HG02973 (cell line): ENCODE results near the gene NFU1.
"Not testable (repeated sequence)": the region's sequence is repeated elsewhere in the genome, so short reads cannot be mapped to it uniquely, and the experiment has no call there.

Experiments
- ATAC-seq: cut with Tn5 transposase; IDR thresholded peaks from one replicate; pipeline ENCODE4 v1.9.1; 2021; ENCODE audit warnings: moderate library complexity; ENCODE audit not compliant: unreplicated experiment

NFU1 gene

GRCh38 chr2:69389271-69389670, 48.0 kb downstream of the NFU1 start:
- no peak for ATAC-seq

- ATAC-seq, result no peak
Measured at GRCh38 chr2:69387770-69388481, 49.3 kb downstream of the NFU1 start.

GRCh38 chr2:69386789-69387734, 50.2 kb downstream of the NFU1 start, which contains the start of gene GFPT1:
TSS of gene GFPT1 (minus strand) at chr2:69387227. CDS start at chr2:69387071, 156 bp downstream.
- peak; percentile 80 for ATAC-seq

- no peak for ATAC-seq
Measured at GRCh38 chr2:69386360-69386759, 50.9 kb downstream of the NFU1 start.

- no peak for ATAC-seq
Measured at GRCh38 chr2:69385443-69386151, 51.6 kb downstream of the NFU1 start.

- ATAC-seq, result no peak
Measured at GRCh38 chr2:69384618-69385081, 52.6 kb downstream of the NFU1 start.

DNA sequence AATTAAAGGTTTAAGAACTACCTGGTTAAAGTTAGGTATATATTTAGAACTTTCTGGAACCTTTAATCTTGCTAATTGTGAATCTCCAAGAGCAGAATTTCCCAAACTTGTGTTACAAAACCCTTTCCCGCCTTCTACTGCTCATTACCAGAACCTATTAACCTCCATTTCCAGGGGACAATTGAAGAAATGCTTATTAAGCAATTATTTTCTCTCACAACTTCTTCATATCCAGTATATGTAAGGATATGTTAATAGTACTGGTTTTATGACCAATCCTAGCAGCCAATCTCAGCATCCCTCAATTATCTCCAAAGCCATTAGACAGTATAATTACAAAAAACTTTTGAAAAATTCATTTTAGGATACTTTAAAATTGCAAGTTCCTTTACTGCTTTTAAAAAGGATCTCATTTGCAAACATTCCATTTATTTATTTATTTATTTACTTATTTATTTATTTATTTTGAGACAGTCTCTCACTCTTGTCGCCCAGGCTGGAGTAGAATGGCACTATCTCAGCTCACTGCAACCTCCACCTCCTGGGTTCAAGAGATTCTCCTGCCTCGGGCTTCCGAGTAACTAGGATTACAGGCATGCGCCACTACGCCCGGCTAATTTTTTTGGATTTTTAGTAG, 53.9 kb downstream of the NFU1 start:
- ATAC-seq, result no peak

DNA sequence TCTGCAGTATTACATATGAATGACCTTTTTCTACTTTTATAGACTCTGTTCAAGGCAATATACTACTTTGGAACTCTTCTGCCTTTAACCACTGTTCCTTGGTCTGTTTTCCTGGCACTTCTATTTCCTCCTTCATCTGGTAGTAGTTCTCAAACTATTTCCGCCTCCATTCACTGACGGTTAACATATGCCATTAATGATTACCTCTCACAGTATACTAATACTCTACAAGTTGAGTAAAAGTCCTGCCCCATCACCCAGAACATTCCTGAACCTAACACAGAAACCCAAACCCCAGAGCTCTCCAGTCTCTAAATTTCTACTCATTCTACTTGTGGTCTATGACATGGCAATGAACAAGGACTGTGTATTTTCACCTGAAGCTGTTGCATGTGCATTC, 54.7 kb downstream of the NFU1 start:
- no peak for ATAC-seq

GRCh38 chr2:69381337-69381737, 55.9 kb downstream of the NFU1 start:
- ATAC-seq, result no peak

- ATAC-seq, result no peak
Measured at GRCh38 chr2:69380072-69380917, 56.9 kb downstream of the NFU1 start.

DNA sequence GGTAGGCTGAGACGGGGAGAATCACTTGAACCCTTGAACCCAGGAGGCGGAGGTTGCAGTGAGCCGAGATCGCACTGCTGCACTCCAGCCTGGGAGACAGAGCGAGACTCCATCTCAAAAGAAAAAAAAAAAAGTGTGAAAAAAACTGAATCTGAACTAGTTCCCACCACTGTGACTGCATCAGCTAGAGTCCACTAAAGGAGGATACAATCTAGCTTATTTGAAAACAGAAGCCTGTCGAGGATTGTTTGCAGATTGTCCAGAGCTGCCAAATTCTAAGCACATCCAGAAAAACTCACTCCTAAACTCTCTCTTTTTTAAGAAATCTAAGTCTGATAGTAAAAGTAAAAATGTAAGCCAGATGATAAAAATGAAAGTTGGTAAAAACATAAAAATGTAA, 60.8 kb downstream of the NFU1 start:
- no peak for ATAC-seq

DNA sequence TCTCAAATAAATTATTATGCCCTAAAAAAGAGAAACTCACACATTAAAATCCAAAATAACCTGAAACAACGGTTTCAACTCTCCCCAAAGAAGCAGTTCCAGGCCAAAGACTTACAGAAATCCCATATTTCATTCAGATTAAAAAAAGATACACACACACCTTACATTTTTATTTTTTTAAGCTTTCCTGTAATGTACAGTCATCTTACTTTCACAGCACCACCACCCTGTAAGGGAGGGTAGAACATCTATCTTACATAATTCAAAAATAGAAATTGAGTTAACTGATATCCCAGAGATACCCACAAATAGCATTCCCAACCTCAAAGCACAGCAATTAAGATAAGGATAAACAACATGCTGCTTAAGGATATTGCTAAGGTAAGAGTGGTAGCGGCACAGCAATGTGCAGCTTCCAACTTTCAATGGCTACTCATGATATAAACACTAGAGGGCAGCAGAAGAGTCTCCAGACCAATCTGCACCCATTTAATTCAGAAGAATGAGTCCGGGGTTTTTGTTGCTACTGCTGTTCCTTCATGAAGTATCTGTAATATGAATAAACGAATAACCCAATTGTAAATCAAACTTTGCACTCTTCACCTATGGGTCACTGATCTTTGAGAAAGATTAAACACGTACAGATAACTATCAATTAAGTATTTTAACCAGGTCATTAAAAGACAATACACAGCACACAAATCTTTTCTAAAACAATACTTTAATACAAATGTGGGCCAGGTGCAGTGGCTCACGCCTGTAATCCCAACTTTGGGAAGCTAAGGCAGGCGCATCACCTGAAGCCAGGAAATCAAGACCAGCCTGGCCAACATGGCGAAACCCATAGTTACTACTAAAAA, 61.5 kb downstream of the NFU1 start:
- no peak for ATAC-seq

DNA sequence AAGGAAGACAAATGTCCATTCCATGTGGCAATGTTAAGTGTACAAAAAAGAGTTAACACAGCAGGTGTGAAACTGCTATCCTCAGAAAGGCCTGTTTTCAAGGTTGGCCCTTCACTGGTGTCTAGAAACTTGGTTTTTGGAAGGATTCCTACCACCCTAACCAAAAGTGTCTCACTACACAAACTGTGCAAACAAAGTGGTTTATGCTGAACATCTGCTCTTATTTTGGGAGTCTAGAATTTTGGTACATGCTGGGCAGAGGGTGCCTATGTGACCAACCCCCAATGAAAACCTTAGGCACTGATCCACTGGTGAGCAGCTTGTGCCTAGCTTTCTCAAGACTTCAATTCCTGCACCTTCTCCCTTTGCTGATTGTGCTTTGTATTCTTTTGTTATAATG, 64.5 kb downstream of the NFU1 start:
- ATAC-seq, result no peak

DNA sequence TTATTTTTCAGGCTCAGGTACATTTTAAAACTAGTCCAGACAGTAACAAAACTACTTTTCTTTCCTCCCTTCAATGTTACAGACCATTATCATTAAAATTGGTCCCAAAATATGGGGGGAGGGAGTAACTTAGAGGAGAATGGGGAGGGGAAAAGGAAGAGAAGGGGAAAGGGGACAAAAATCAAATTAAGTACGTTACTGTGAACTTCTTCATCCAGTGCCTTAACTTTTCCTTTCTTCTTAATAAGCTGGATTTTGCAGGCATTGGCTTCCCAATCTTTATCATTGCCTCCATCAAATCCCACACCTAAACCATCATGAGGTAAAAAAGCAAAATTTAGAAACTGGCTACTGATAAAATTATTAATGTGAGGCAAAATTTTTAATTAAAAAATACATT, 67.4 kb downstream of the NFU1 start:
- ATAC-seq, result no peak

DNA sequence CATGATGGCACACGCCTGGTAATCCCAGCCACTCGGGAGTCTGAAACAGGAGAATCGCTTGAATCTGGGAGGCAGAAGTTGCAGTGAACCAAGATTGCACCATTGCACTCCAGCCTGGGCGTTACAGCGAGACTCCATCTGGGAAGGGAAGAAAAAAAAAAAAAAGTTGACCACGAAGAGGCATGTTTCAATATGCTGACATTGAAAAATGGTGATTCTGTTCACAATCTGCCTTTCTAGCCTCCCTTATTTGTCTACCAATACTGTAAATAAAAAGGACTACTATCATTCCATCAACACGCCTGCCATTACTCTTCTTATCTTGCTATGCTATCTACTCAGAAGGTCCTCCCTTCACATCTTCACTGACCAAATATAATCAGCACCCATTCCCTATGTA, 68.6 kb downstream of the NFU1 start:
- ATAC-seq, result no peak

DNA sequence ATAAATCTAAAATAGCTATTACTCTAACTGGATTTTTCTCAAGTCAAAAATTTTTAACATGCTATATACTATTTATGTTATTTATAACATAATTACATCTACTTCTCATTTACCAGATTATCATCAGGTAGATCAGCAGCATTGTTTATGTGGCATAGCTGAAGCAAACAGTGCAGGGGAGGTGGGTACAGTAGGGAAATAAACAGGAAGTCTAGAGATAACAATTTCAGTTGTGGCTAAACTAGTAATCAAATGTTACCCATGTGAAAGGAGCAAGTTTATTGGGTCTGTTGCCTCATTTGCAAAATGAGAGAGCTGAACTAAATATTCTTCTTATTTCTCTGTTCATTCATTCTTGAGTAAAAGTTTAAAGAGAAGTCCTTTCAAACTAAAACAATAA, 77.9 kb downstream of the NFU1 start:
- no peak for ATAC-seq

- ATAC-seq, result no peak
Measured at GRCh38 chr2:69358914-69359313, 78.3 kb downstream of the NFU1 start.

DNA sequence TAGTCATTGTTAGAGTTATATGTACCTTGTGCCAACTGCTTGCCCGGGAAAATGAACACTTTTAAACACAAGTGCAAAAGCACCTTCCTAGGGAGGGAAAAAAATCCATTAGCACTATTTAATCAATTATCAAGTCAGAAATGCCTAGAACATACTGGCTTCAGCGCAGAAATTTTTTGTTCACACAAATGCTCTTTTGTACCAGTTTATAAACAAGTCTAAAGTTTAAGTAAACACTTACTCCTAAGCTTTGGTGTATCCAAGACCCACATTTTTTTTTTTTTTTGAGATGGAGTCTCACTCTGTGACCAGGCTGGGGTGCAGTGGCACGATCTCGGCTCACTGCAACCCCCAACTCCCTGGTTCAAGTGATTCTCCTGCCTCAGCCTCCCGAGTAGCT, 80.8 kb downstream of the NFU1 start:
- ATAC-seq, result no peak

DNA sequence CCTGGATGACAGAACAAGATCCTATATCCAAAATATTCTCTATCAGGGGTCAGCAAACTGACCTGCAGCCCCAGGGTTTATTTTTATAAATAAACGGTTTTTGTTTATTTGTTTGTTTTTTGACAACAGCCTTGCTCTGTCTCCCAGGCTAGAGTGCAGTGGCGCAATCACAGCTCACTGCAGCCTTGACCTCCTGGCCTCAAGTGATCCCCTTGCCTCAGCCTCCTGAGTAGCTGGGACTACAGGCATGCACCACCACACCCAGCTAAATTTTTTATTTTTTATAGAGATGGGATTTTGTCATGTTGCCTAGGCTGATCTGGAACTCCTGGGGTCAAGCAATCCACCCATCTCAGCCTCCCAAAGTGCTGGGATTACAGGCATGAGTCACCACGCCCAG, 82.3 kb downstream of the NFU1 start:
- ATAC-seq, result not testable (repeated sequence)
